ENCODE measurements around the gene PHKB.
"Not testable (repeated sequence)": the region's sequence is repeated elsewhere in the genome, so short reads cannot be mapped to it uniquely, and the experiment has no call there.

PHKB gene

GRCh38 chr16:47469227-47469626 is 8.1 kb downstream of the PHKB start:
- Histone ChIP-seq H3K27me3 (ENCODE audit: insufficient read depth, poor library complexity, severe bottlenecking) (no peaks in the 10 kb centered on the region), H3K27ac (replicated peaks) (no peak overlapping the region), H3K4me3 (replicated peaks; ENCODE audit: insufficient read depth, low read length) (no peak overlapping the region)
- no peak for DNase-seq (ENCODE audit: low read depth in 1 of 2, low spot score in 1 of 2)
- no peak for TF ChIP-seq REST (IDR thresholded peaks at IDR 0.05; ENCODE audit: insufficient replicate concordance, low read depth)

DNA sequence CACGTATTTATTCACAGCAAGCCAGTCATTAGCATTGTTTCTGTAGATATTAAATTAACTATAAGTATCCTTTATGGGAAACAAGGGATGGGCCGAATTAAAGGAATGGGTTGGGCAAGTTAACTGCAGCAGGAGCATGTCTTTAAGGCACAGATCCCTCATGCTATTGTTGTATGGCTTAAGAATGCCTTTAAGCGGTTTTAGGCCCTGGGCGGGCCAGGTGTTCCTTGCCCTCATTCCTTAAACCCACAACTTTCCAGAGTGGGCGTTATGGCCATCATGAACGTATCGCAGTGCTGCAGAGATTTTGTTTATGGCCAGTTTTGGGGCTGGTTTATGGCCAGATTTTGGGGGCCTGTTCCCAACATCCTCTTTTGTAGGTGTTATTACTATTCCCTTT is 9.1 kb downstream of the PHKB start:
- Histone ChIP-seq H3K4me3 (replicated peaks; ENCODE audit: insufficient read depth, low read length) (no peak overlapping the region), H3K27me3 (ENCODE audit: insufficient read depth, poor library complexity, severe bottlenecking) (no peaks in the 10 kb centered on the region), H3K27ac (replicated peaks) (no peak overlapping the region)
- DNase-seq (ENCODE audit: low read depth in 1 of 2, low spot score in 1 of 2), result no peak
- TF ChIP-seq SPI1 (IDR thresholded peaks at IDR 0.05; ENCODE audit: borderline replicate concordance, low read depth), result no peak
- no peak for TF ChIP-seq REST (IDR thresholded peaks at IDR 0.05; ENCODE audit: insufficient replicate concordance, low read depth)
- no peak for TF ChIP-seq GABPA (IDR thresholded peaks at IDR 0.05; ENCODE audit: low read depth)
- TF ChIP-seq, protein P1, sequence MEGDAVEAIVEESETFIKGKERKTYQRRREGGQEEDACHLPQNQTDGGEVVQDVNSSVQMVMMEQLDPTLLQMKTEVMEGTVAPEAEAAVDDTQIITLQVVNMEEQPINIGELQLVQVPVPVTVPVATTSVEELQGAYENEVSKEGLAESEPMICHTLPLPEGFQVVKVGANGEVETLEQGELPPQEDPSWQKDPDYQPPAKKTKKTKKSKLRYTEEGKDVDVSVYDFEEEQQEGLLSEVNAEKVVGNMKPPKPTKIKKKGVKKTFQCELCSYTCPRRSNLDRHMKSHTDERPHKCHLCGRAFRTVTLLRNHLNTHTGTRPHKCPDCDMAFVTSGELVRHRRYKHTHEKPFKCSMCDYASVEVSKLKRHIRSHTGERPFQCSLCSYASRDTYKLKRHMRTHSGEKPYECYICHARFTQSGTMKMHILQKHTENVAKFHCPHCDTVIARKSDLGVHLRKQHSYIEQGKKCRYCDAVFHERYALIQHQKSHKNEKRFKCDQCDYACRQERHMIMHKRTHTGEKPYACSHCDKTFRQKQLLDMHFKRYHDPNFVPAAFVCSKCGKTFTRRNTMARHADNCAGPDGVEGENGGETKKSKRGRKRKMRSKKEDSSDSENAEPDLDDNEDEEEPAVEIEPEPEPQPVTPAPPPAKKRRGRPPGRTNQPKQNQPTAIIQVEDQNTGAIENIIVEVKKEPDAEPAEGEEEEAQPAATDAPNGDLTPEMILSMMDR (IDR thresholded peaks at IDR 0.05; ENCODE audit: insufficient read depth, low read length), result no peak
- no peak for TF ChIP-seq POLR2AphosphoS5 (IDR thresholded peaks at IDR 0.05; ENCODE audit: low read depth)

DNA sequence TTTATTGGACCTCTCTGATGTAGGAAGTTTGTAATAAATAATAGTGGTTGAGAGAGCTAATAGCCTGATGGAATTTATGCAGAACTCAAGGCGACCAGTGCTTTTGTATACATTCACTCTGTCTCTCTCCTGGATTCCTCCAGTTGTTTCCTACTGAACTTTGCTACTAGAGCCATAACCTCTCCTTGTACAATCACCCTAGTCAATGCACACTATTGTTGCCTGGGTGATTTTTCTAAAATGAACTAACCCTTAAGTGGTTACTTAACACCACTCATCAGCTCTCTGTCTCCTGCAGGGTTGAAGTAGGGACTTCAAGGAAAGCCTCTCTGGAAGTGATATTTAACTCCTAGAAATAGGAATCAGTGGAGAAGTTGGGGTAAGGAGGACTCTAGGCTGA is 9.7 kb downstream of the PHKB start:
- no peak for DNase-seq (ENCODE audit: low read depth in 1 of 2, low spot score in 1 of 2)
- TF ChIP-seq POLR2AphosphoS5 (IDR thresholded peaks at IDR 0.05; ENCODE audit: low read depth) (no peak), SPI1 (IDR thresholded peaks at IDR 0.05; ENCODE audit: borderline replicate concordance, low read depth) (no peak)
- Histone ChIP-seq H3K27ac (replicated peaks) (no peak overlapping the region), H3K27me3 (ENCODE audit: insufficient read depth, poor library complexity, severe bottlenecking) (no peaks in the 10 kb centered on the region), H3K4me3 (replicated peaks; ENCODE audit: insufficient read depth, low read length) (no peak overlapping the region)

DNA sequence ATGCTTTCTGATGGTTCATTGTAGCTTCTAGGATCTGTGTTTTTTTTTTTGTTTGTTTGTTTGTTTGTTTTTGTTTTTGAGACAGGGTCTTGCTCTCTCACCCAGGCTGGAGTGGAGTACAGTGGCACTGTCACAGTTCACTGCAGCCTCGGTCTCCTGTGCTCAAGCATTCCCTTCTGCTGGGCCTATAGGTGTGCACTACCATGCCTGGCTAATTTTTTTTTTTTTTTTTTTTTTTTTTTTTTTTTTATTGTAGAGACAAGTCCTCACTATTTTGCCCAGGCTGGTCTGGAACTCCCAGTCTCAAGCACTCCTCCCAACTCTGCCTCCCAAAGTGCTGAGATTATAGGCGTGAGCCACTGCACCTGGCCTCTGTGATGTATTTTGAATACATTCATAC is 11.9 kb downstream of the PHKB start:
- not testable (repeated sequence) for H3K27ac ChIP-seq (replicated peaks); DNase-seq (ENCODE audit: low read depth in 1 of 2, low spot score in 1 of 2); H3K4me3 ChIP-seq (replicated peaks; ENCODE audit: insufficient read depth, low read length); H3K27me3 ChIP-seq (ENCODE audit: insufficient read depth, poor library complexity, severe bottlenecking)

GRCh38 chr16:47473792-47474191 is 12.7 kb downstream of the PHKB start:
- H3K27me3 ChIP-seq (ENCODE audit: insufficient read depth, poor library complexity, severe bottlenecking), result no peaks in the 10 kb centered on the region
- no peak for DNase-seq (ENCODE audit: low read depth in 1 of 2, low spot score in 1 of 2)
- no peak overlapping the region for H3K27ac ChIP-seq (replicated peaks)
- no peak overlapping the region for H3K4me3 ChIP-seq (replicated peaks; ENCODE audit: insufficient read depth, low read length)
- TF ChIP-seq REST (IDR thresholded peaks at IDR 0.05; ENCODE audit: insufficient replicate concordance, low read depth), result no peak
- no peak for TF ChIP-seq POLR2AphosphoS5 (IDR thresholded peaks at IDR 0.05; ENCODE audit: low read depth)
- no peak for TF ChIP-seq SPI1 (IDR thresholded peaks at IDR 0.05; ENCODE audit: borderline replicate concordance, low read depth)
- no peak for TF ChIP-seq GABPA (IDR thresholded peaks at IDR 0.05; ENCODE audit: low read depth)
- TF ChIP-seq, protein P1 (IDR thresholded peaks at IDR 0.05; ENCODE audit: insufficient read depth, low read length), result no peak
